Lower leg skin (tissue), 4 donors: ENCODE measurements around the gene MSH6. TPM values are rescaled to one million over a fixed set of nuclear protein-coding genes. Genes with fewer than 3 reads are reported as not detected.

Experiments used
- DNase-seq, 2 donors: peaks; one replicate each; pipeline ENCODE4 v3.0.0-alpha.2; 2019; ENCODE audit warnings: low spot score in 2 of 2
- H3K4me3 ChIP-seq: fragments of 200-600 bp; sonication (generic); 2 replicates; pipeline ENCODE4 v1.5.1; 2017; ENCODE audit warnings: mild to moderate bottlenecking, low read depth; ENCODE audit not compliant: poor library complexity, severe bottlenecking
- CTCF ChIP-seq, 3 donors: fragments of 450-650 bp; IDR thresholded peaks; one replicate each; pipeline ENCODE4 v1.5.1; 2016; ENCODE audit warnings: antibody characterized with exemption in 3 of 3, mild to moderate bottlenecking in 3 of 3, moderate library complexity in 2 of 3
- POLR2A ChIP-seq, 2 donors: fragments of 450-650 bp; IDR thresholded peaks; one replicate each; pipeline ENCODE4 v1.6.1; 2016 to 2017; ENCODE audit warnings: antibody characterized with exemption in 2 of 2, mild to moderate bottlenecking in 1 of 2, moderate library complexity in 1 of 2
- WGBS, 2 donors: methylation state at CpG; one replicate each; pipeline ENCODE4 v1.1.5; 2018; 5-methylcytosine and 5-hydroxymethylcytosine counted together
- intact Hi-C: fragments of 100-400 bp; cut with DNase I; formaldehyde crosslinking; loops from one replicate; pipeline ENCODE4 v1.15.0; 2023; ENCODE audit warnings: low total_unique reads
- total RNA-seq, 4 donors: library from RNA; depleted of rRNA; stranded (reverse); fragments of >200 nt; gene quantifications; one replicate each; pipeline ENCODE4 v1.1.0, GENCODE V29; 2016

MSH6 gene
- total RNA-seq, 4 donors from 2014 or later: 22.6 to 40.9 (median 34.7) TPM

GRCh38 chr2:47741101-47741500 lies 41.8 kb upstream of the MSH6 start:
- no peak for DNase-seq
- intact Hi-C loops: no loop called here

GRCh38 chr2:47741637-47742036 lies 41.3 kb upstream of the MSH6 start:
- WGBS, 2 donors: 70 to 83% methylated on average over 3 of the region's 3 CpGs
- TF ChIP-seq CTCF (IDR thresholded peaks at IDR 0.05): no peak
- TF ChIP-seq POLR2A (IDR thresholded peaks at IDR 0.05): no peak
- DNase-seq: no peak
- no peak overlapping the region for H3K4me3 ChIP-seq
- intact Hi-C loops: no loop called here

More at GRCh38 chr2:47741101-47741500, 41.8 kb upstream of the MSH6 start:
- no peak for TF ChIP-seq POLR2A (IDR thresholded peaks at IDR 0.05)
- no peak for TF ChIP-seq CTCF (IDR thresholded peaks at IDR 0.05)
- WGBS, 2 donors: 65 to 77% methylated on average over 3 of the region's 3 CpGs
- H3K4me3 ChIP-seq: no peak overlapping the region

GRCh38 chr2:47744074-47744473 lies 38.9 kb upstream of the MSH6 start:
- H3K4me3 ChIP-seq: no peak overlapping the region
- DNase-seq: no peak
- intact Hi-C loops: no loop called here
- TF ChIP-seq POLR2A (IDR thresholded peaks at IDR 0.05) (no peak), CTCF (IDR thresholded peaks at IDR 0.05) (no peak)
- 67 to 80% methylated on average over 2 of the region's 2 CpGs for WGBS, 2 donors

GRCh38 chr2:47747878-47748277 lies 35.1 kb upstream of the MSH6 start:
- H3K4me3 ChIP-seq: no peak overlapping the region
- no peak for DNase-seq
- 92% methylated on average over 4 of the region's 4 CpGs for WGBS, 2 donors
- TF ChIP-seq CTCF (IDR thresholded peaks at IDR 0.05) (no peak), POLR2A (IDR thresholded peaks at IDR 0.05) (no peak)
- intact Hi-C loops: loop anchor here (5.0 kb wide), 1 partner anchor 1706 kb away; no protein-coding TSS in a partner anchor

- TF ChIP-seq CTCF (IDR thresholded peaks at IDR 0.05) (no peak), POLR2A (IDR thresholded peaks at IDR 0.05) (no peak)
- DNase-seq: no peak
- WGBS, 2 donors: 52 to 60% methylated on average over 10 of the region's 10 CpGs
- intact Hi-C loops: no loop called here
- H3K4me3 ChIP-seq: no peak overlapping the region
These were observed 31.0 kb upstream of the MSH6 start for GRCh38 chr2:47751856-47752414.

GRCh38 chr2:47767497-47767844 lies 15.5 kb upstream of the MSH6 start:
- WGBS, 2 donors: 58 to 65% methylated on average over 3 of the region's 3 CpGs
- H3K4me3 ChIP-seq: no peak overlapping the region
- intact Hi-C loops: loop anchor here (5.0 to 10.0 kb wide), 2 partner anchors 330 to 433 kb away; no protein-coding TSS in a partner anchor

More at GRCh38 chr2:47767497-47767844, 15.5 kb upstream of the MSH6 start:
- TF ChIP-seq CTCF (IDR thresholded peaks at IDR 0.05): no peak
- no peak for TF ChIP-seq POLR2A (IDR thresholded peaks at IDR 0.05)
- DNase-seq: no peak
